ENCODE results near the gene ZSCAN5A.
"Not testable (repeated sequence)": the region's sequence is repeated elsewhere in the genome, so short reads cannot be mapped to it uniquely, and the experiment has no call there.

ZSCAN5A gene

DNA sequence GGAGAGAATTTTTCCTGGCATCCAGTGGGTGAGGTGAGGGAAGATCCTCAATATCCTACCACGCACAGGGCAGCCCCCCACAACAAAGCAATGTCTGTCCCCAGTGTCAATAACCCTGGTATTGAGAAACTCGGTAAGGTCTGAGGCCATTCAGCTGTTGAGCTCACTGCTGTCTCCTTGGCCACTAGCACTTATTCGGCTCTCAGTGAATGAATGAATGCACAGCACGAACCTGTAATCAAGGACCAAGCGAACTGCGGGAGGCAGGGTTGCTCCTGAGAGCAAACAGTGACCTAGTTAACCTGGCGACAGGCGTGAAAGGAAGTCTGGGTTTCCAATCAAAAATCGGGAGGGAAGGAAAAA, 640 bp downstream of the ZSCAN5A start:
- peak in 1 of 5 experiments; percentile 45 for DNase-seq

GRCh38 chr19:56312787-56313657, 1.6 kb downstream of the ZSCAN5A start:
- DNase-seq, result peak in 1 of 5 experiments; percentile 56

- DNase-seq, result no peak
Measured at GRCh38 chr19:56312342-56312741, 2.3 kb downstream of the ZSCAN5A start.

DNA sequence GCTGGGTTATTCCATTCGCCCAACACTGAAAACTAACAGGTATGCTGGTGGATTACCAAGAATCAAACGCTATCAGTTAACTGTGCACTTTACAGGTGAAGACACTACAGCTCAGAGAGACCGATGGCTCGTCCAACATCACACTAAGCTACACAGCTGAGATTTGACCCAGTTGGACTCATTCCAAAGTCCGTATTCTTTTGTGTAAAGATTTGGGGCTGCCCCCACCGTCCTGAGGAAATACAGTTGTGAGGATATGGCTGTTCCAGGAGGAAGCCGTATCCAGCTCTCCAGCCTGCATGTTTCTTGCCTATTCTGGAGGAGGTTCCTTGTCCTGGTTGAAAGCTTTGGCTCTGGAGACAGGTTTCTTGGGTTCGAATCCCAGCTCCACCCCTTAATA, 4.2 kb downstream of the ZSCAN5A start:
- no peak for DNase-seq

- peak; percentile 14 to 64 (median 40) for DNase-seq
Measured at GRCh38 chr19:56309511-56310185, 5.0 kb downstream of the ZSCAN5A start.

DNA sequence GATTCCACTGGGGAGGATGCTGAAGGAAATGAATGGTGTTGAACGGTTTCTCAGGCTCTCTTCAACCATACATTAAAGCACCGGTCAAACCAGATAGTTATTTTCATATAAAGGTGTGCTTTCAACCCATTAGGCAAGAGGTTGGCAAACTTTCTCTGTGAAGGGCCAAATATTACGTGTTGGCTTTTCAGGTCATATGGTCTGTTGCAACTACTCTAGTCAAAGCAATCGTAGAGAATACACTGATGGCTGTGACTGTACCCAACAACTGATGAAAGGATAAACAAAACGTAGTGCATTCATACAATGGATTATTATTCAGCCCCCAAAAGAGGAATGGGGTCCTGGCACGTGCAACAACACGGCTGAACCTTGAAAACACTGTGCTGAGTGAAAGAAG, 5.8 kb downstream of the ZSCAN5A start:
- no peak for DNase-seq

- DNase-seq, result not testable (repeated sequence)
Measured at GRCh38 chr19:56307062-56307461, 7.6 kb downstream of the ZSCAN5A start.

DNA sequence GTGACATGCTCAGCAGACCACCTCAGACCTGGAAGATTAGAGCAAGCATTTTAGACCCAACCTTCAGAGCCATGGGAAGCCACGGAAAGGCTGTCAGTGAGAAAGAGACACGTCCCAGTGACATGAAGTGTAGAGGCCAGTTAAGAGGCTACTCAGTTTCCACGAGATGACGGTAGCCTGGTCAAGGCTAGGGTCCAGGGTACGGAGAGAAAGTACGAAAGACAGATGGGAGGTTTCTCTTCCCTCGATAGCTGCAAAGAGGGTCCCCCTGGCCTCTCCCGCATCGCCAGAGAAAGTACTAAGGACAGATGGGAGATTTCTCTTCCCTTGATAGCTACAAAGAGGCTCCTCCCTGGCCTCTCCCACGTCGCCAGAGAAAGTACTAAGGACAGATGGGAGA, 8.6 kb downstream of the ZSCAN5A start:
- no peak for DNase-seq

- no peak for DNase-seq
Measured at GRCh38 chr19:56304243-56304642, 10.4 kb downstream of the ZSCAN5A start.

DNA sequence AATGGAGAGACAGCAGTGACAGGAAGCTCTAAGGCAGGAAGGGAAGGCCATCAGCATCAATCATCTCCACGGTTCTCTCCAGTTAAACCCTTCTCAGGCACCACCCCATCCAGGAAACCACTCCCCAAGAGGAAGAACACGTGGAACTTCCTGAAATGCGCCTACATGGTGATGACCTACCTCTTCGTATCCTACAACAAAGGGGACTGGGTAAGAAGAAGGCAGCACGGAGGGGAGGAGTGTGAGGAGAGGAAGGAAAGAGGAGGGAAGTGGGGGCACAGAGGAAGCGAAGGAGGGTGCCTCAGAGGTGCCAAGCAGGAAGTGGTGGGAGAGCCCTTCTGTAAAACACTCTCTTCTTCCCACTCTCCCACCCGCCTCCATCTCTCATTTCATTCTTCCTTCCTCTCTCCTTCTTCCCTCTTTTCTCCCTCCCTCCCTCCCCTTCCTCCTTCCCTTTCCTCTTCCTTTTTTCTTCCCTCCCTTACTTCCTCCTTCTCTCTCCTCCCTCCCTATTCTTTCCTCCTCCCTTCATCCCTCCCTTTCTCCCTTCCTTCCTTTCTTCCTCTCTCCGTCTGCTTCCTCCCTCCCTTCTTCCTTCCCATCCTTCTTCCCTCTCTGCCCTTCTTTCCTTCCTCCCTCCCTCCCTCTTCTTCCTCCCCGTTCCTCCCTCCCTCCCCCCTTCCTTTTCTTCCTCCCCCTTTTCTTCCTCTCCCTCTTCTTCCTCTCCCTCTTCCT, 12.6 kb downstream of the ZSCAN5A start:
- DNase-seq, result peak in 1 of 5 experiments; percentile 14

- no peak for DNase-seq
Measured at GRCh38 chr19:56301155-56301554, 13.5 kb downstream of the ZSCAN5A start.

DNA sequence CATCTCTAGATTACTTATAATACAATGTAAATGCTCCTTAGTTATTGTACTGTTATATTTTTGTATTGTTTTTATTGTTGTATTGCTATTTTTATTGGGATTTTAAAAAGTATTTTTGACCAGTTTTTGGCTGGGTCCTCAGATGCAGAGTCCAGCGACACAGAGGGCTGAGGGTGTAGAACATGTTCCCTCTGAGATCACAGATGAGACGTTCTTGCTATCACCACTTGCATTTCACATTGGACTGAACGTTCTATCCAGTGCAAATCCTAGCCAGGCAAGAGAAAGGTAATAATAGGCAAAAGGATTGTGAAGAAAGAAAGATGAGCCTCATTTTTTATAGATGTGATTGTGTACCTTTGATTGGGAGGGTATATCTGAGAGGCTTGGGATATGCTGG, 15.0 kb downstream of the ZSCAN5A start:
- no peak for DNase-seq

DNA sequence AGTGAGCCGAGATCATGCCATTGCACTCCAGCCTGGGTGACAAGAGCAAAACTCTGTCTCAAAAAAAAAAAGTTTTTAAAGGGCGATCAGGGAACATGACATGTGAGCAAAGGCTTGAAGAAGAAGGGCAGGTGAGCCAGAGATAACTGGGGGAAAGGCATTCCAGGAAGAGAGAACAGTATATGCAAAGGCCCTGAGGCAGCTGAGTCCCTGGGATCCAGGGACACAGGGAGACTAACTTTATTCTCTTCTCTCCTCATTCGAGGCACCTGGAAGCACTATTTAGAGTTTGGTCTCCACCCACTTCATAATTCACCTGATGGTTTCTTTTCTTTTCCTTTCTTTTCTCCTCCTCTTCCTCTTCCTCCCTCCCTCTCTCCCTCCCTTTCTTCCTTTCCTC, 17.6 kb downstream of the ZSCAN5A start:
- no peak for DNase-seq

DNA sequence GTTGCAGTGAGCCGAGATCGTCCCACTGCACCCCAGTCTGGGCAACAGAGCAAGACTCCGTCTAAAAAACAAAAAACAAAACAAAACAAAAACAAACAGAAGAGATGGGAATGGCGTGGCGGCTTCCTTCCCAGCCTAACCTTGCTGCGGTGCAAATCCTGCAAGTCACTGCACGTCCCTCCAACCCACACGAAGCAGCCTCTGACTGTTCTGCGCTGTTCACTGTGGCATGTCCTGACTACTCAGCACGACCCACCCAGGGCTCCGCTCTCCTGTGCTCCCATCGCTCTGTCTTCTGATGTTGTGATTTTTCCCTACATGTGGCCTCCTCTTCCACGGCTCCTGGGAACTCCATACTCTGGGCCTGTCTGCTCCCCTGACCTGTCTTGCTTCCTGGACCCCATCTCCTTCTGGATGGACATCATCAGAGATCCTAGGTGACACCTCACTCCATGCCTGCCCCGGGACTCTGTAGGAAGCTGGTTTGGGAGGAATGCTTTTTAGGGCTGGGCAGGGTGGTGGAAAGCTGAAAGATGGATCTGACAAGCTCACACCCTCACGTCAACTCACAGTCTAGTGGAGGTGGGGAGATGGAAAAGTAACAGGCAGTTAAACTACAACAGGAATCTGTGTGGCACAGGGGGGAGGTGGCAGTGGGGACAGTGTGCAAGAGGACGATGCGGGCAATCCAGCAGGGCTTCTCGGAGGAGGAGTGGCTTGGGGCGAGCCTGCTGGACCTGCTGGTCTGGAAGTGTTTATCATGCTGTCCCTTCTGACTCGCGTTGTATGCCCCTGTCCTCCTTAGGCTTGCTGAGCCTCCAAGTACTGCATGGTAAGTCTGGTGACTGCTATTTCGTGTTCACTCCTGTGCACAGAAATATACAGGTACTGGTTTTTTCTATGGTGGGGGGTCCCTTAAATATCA, 18.8 kb downstream of the ZSCAN5A start:
- no peak for DNase-seq

GRCh38 chr19:56294549-56294948, 20.1 kb downstream of the ZSCAN5A start:
- DNase-seq, result no peak

DNA sequence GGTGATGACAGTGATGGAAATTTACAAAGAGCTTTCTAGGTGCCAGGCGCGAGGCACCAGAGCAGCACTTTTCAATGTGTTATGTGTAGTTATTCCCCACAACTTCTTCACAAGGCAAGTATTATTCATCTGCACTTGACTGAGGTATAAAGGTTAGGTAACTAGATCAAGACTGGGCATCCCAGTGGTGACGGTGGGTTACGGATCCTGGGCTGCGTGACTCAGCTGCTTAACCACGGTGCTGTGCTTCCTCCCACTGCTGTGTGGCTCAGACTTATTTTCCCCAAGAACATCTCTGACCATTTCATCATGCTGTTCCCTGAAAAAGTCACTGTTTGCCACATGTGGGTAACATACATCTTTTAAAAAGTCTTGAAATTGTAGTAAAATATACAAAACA, 22.8 kb downstream of the ZSCAN5A start:
- DNase-seq, result no peak

GRCh38 chr19:56290104-56290503, 24.5 kb downstream of the ZSCAN5A start:
- no peak for DNase-seq

DNA sequence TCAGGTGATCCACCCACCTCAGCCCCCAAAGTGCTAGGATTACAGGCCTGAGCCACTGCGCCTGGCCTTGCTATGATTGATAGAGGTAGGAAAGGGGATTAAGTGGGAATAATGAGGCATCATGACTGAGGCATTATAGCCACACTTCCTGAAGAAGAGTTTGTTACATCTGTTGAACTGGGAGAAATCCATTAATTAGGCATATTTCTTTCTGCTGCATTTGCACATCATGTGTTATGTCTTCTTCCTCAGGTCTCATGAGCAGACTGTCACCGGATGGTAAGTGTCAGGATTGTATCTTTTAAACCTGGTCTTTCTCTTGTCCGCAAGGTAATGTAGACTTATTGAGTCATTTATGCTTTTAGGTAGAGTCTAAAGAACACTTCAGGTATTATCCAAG, 29.9 kb downstream of the ZSCAN5A start:
- no peak for DNase-seq

DNA sequence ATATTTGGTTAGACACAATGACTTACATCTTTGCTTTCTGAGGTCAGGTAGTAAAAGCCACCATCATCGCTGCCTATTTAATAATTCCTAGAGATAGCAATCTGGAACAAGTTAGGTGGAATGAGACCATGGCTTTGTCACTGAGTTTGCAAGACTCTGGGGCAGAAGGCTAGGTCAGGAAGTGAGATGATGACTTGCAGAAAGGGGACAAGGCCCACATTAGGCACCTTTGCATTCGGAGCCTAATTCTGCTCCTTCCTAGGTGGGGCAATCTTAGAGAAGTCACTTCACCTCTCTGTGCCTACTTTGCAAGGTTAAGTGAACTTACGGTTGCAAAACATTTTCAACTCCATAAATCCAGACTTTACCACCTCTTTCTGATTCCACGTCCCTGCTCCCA, 31.8 kb downstream of the ZSCAN5A start:
- no peak for DNase-seq

- DNase-seq, result no peak
Measured at GRCh38 chr19:56273563-56274117, 41.0 kb downstream of the ZSCAN5A start.

GRCh38 chr19:56272161-56272798, 42.4 kb downstream of the ZSCAN5A start, which contains the start of gene EDDM13:
Gene EDDM13, plus strand, starts transcription at chr19:56272748. Its CDS starts 87 bp downstream, at chr19:56272835.
- no peak for DNase-seq
